NCI-H2196 (cell line): ENCODE measurements around the gene TMEM45A.
A peak's percentile ranks its signal among the peaks of the same experiment; 100 is the strongest.
"Not testable (repeated sequence)": the region's sequence is repeated elsewhere in the genome, so short reads cannot be mapped to it uniquely, and the experiment has no call there.

ENCODE experiments used
- DNase-seq: peaks from one replicate; lab custom pipeline; 2025; ENCODE audit not compliant: unreplicated experiment; lab: John Stamatoyannopoulos, UW

Gene TMEM45A

GRCh38 chr3:100492059-100493006 lies at the start of gene TMEM45A:
Gene TMEM45A (plus strand): TSS chr3:100492619. CDS start chr3:100555212, 62,593 bp downstream.
- DNase-seq, result peak; percentile 92

GRCh38 chr3:100443690-100444089 lies 48.7 kb upstream of the TMEM45A start:
- no peak for DNase-seq

GRCh38 chr3:100447067-100447466 lies 45.4 kb upstream of the TMEM45A start:
- DNase-seq, result not testable (repeated sequence)

- no peak for DNase-seq
Observed at GRCh38 chr3:100448079-100448478, 44.3 kb upstream of the TMEM45A start.

- no peak for DNase-seq
Observed at GRCh38 chr3:100449214-100449613, 43.2 kb upstream of the TMEM45A start.

GRCh38 chr3:100454677-100455076 lies 37.7 kb upstream of the TMEM45A start:
- DNase-seq, result no peak

- DNase-seq, result no peak
Observed at GRCh38 chr3:100455841-100456550, 36.4 kb upstream of the TMEM45A start.

GRCh38 chr3:100456745-100457144 lies 35.7 kb upstream of the TMEM45A start:
- DNase-seq, result no peak

GRCh38 chr3:100457811-100458210 lies 34.6 kb upstream of the TMEM45A start:
- no peak for DNase-seq

GRCh38 chr3:100458814-100459213 lies 33.6 kb upstream of the TMEM45A start:
- no peak for DNase-seq

GRCh38 chr3:100463002-100463401 lies 29.4 kb upstream of the TMEM45A start:
- peak; percentile 68 for DNase-seq

GRCh38 chr3:100463646-100464155 lies 28.7 kb upstream of the TMEM45A start:
- no peak for DNase-seq

- no peak for DNase-seq
Observed at GRCh38 chr3:100465892-100466777, 26.3 kb upstream of the TMEM45A start.

GRCh38 chr3:100467133-100467532 lies 25.3 kb upstream of the TMEM45A start:
- no peak for DNase-seq

- no peak for DNase-seq
Observed at GRCh38 chr3:100468676-100469075, 23.7 kb upstream of the TMEM45A start.

GRCh38 chr3:100470951-100471350 lies 21.5 kb upstream of the TMEM45A start:
- DNase-seq, result no peak

GRCh38 chr3:100471444-100471843 lies 21.0 kb upstream of the TMEM45A start:
- DNase-seq, result no peak

- DNase-seq, result not testable (repeated sequence)
Observed at GRCh38 chr3:100477851-100478360, 14.5 kb upstream of the TMEM45A start.

GRCh38 chr3:100478521-100478920 lies 13.9 kb upstream of the TMEM45A start:
- not testable (repeated sequence) for DNase-seq

- DNase-seq, result no peak
Observed at GRCh38 chr3:100480081-100480480, 12.3 kb upstream of the TMEM45A start.

GRCh38 chr3:100482176-100482575 lies 10.2 kb upstream of the TMEM45A start:
- no peak for DNase-seq
